HCT116 (cell line): ENCODE measurements around the gene ELAVL2. TPM values are rescaled to one million over a fixed set of nuclear protein-coding genes. Genes with fewer than 3 reads are reported as not detected.

Experiments used
- ATAC-seq: fragments of 200-7000 bp; cut with Tn5 transposase; 2 replicates; pipeline ENCODE4 v1.9.1; 2020; ENCODE audit warnings: mild to moderate bottlenecking, moderate library complexity
- BruUV-seq: library from RNA; stranded (reverse); fragments of 400-500 nt; replicated peaks from 2 replicates; lab custom pipeline; 2021; lab: Mats Ljungman, UMichigan
- CTCF ChIA-PET: fragments of 300-600 bp; sonication (Branson Sonifier 250); formaldehyde crosslinking; loops from one replicate; lab custom pipeline; 2021; ENCODE audit warnings: antibody characterized with exemption; lab: Charles Lee
- POLR2A ChIA-PET: fragments of 300-600, 350-600 bp; sonication (Branson Sonifier 250); formaldehyde crosslinking; loops from one replicate; lab custom pipeline; 2021; ENCODE audit warnings: antibody characterized with exemption; lab: Charles Lee
- RAD21 ChIA-PET, 2 experiments: fragments of 300-600 bp; sonication (Branson Sonifier 250); formaldehyde crosslinking; loops; one replicate each; lab custom pipeline; 2023; ENCODE audit warnings: low total read pairs in 2 of 2; ENCODE audit not compliant: uncharacterized antibody in 2 of 2, unreplicated experiment in 2 of 2, low non-redundant PET in 1 of 2; lab: Charles Lee
- DNase-seq: peaks from one replicate; pipeline ENCODE4 v3.0.0-alpha.2; 2010; ENCODE audit warnings: low read depth, low spot score
- H2AFZ ChIP-seq: fragments of 200-600 bp; shearing (Covaris generic), sonication (generic); 2 replicates; pipeline ENCODE4 v1.6.1; 2017; ENCODE audit warnings: low read depth, mixed run types, mixed read lengths, antibody characterized with exemption, low read length; ENCODE audit not compliant: poor library complexity, severe bottlenecking
- H3K27ac ChIP-seq: 2 replicates; pipeline ENCODE4 v1.5.1; 2012; ENCODE audit warnings: low read depth, low read length
- H3K27me3 ChIP-seq: fragments of 200-600 bp; sonication (generic); 2 replicates; pipeline ENCODE4 v1.6.1; 2016; ENCODE audit warnings: mixed run types, low read length, mixed read lengths; ENCODE audit not compliant: insufficient read depth
- H3K36me3 ChIP-seq, 2 experiments: fragments of 200-500 bp in 1 of 2; fragments of 200-600 bp in 1 of 2; sonication (Bioruptor generic) in 1 of 2; sonication (generic) in 1 of 2; 2 replicates each; pipeline versions ENCODE4 v1.5.1 to v1.6.1; 2014 to 2016; ENCODE audit warnings: low read length in 2 of 2, inconsistent platforms in 1 of 2, mixed read lengths in 1 of 2, mixed run types in 1 of 2; ENCODE audit not compliant: insufficient read depth in 2 of 2, control insufficient read depth in 1 of 2
- H3K4me1 ChIP-seq, 2 experiments: fragments of 200-600 bp in 1 of 2; sonication (generic) in 1 of 2; 2 replicates each; pipeline versions ENCODE4 v1.5.1 to v1.6.1; 2012 to 2017; ENCODE audit warnings: low read length in 2 of 2, inconsistent platforms in 1 of 2, mild to moderate bottlenecking in 1 of 2, mixed read lengths in 1 of 2, mixed run types in 1 of 2, moderate library complexity in 1 of 2; ENCODE audit not compliant: insufficient read depth in 2 of 2, control insufficient read depth in 1 of 2
- H3K4me2 ChIP-seq: fragments of 200-600 bp; sonication (generic); 2 replicates; pipeline ENCODE4 v1.6.1; 2017; ENCODE audit warnings: mixed run types, low read length, mixed read lengths
- H3K4me3 ChIP-seq, 2 experiments: fragments of 200-600 bp in 1 of 2; sonication (generic) in 1 of 2; replicated peaks in 1 of 2; 2 replicates each; pipeline ENCODE4 v1.5.1; 2011 to 2016; ENCODE audit warnings: low read length in 2 of 2, control low read depth in 1 of 2, low read depth in 1 of 2, mild to moderate bottlenecking in 1 of 2, mixed read lengths in 1 of 2, mixed run types in 1 of 2
- H3K79me2 ChIP-seq: fragments of 200-600 bp; sonication (generic); 2 replicates; pipeline ENCODE4 v1.6.1; 2017; ENCODE audit warnings: mild to moderate bottlenecking, mixed run types, low read length, moderate library complexity, mixed read lengths; ENCODE audit not compliant: insufficient read depth
- H3K9ac ChIP-seq: fragments of 200-600 bp; sonication (generic); 2 replicates; pipeline ENCODE4 v1.6.1; 2016; ENCODE audit warnings: low read length, mixed read lengths
- H3K9me2 ChIP-seq: fragments of 200-600 bp; sonication (generic), shearing (Covaris generic); 2 replicates; pipeline ENCODE4 v1.6.1; 2017; ENCODE audit warnings: mixed run types, mild to moderate bottlenecking, moderate library complexity; ENCODE audit not compliant: insufficient read depth
- H3K9me3 ChIP-seq, 2 experiments: fragments of 200-500 bp in 1 of 2; fragments of 200-600 bp in 1 of 2; sonication (Bioruptor generic) in 1 of 2; sonication (generic) in 1 of 2; 2 replicates each; pipeline ENCODE4 v1.6.1; 2014 to 2017; ENCODE audit warnings: low read length in 2 of 2, mixed read lengths in 2 of 2, inconsistent platforms in 1 of 2, low read depth in 1 of 2, mild to moderate bottlenecking in 1 of 2, mixed run types in 1 of 2, moderate library complexity in 1 of 2; ENCODE audit not compliant: control insufficient read depth in 1 of 2, insufficient read depth in 1 of 2
- H4K20me1 ChIP-seq: fragments of 200-600 bp; sonication (generic), shearing (Covaris generic); 2 replicates; pipeline ENCODE4 v1.6.1; 2017; ENCODE audit warnings: mixed run types, mild to moderate bottlenecking, moderate library complexity; ENCODE audit not compliant: insufficient read depth
- CEBPB ChIP-seq: IDR thresholded peaks from 2 replicates; pipeline ENCODE4 v1.6.1; 2012; ENCODE audit warnings: low read depth
- FOSL1 ChIP-seq: IDR thresholded peaks from 2 replicates; pipeline ENCODE4 v1.6.1; 2012; ENCODE audit warnings: low read depth
- SP1 ChIP-seq: IDR thresholded peaks from 2 replicates; pipeline ENCODE4 v1.6.1; 2012; ENCODE audit warnings: low read depth
- SRF ChIP-seq: IDR thresholded peaks from 2 replicates; pipeline ENCODE4 v1.6.1; 2012; ENCODE audit warnings: low read depth
- TCF7L2 ChIP-seq: IDR thresholded peaks from 2 replicates; pipeline ENCODE4 v1.7.0; 2011; ENCODE audit warnings: borderline replicate concordance, inconsistent platforms; ENCODE audit not compliant: insufficient read depth, insufficient read length; ENCODE audit errors: extremely low read depth
- YY1 ChIP-seq: IDR thresholded peaks from 2 replicates; pipeline ENCODE4 v1.6.1; 2011; ENCODE audit warnings: low read length, low read depth, moderate library complexity, mild to moderate bottlenecking; ENCODE audit not compliant: insufficient replicate concordance; ENCODE audit errors: extremely low read depth
- ZFX ChIP-seq: fragments of 450-650 bp; IDR thresholded peaks from 2 replicates; pipeline ENCODE4 v1.6.1; 2017
- ZNF274 ChIP-seq: fragments of 200-500 bp; sonication (Bioruptor generic); IDR thresholded peaks from 2 replicates; pipeline ENCODE4 v1.6.1; 2014; ENCODE audit warnings: mild to moderate bottlenecking, low read depth, low read length, inconsistent platforms
- intact Hi-C: fragments of 100-400 bp; cut with micrococcal nuclease; formaldehyde crosslinking; loops from 2 replicates; pipeline ENCODE4 v1.10.0; 2022
- total RNA-seq: library from RNA; stranded (reverse); gene quantifications from one replicate; pipeline ENCODE4 v1.2.1, GENCODE V29; 2021; ENCODE audit not compliant: unreplicated experiment
- TF ChIP-seq, protein P1 (sequence below), 3 experiments: fragments of 200-600 bp in 1 of 3; sonication (generic) in 1 of 3; IDR thresholded peaks in 2 of 3; conservative IDR thresholded peaks in 1 of 3; 2 replicates each; pipeline ENCODE4 v1.5.1; 2012 to 2017; ENCODE audit warnings: low read depth in 2 of 3, low read length in 2 of 3, antibody characterized with exemption in 1 of 3, borderline replicate concordance in 1 of 3, control low read depth in 1 of 3, mild to moderate bottlenecking in 1 of 3, mixed read lengths in 1 of 3, mixed run types in 1 of 3, moderate library complexity in 1 of 3; ENCODE audit not compliant: insufficient read depth in 1 of 3
- TF ChIP-seq, protein P2 (sequence below): IDR thresholded peaks from 2 replicates; pipeline ENCODE4 v1.6.1; 2012; ENCODE audit warnings: low read depth

The ELAVL2 gene
- total RNA-seq, 1 experiment from 2014 or later, result not detected

DNA sequence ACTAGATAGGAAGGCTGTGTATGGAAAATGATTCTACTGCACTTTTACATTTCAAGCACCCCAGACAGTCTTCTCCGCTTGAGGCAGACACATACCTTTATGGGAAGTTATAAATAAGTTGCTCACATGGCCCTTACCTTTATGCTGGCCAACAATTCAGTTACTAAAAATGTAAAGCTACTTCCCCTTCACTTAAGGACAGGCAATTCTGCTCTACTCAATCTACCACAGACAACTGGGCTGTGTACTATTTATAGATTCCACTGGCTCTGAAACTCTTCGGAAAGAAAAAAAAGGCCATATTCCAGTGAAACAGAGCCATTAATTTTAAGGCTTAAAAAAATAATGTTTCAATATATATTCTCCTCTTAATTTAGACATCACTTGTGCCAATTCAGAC lies 59.4 kb downstream of the ELAVL2 start:
- Histone ChIP-seq H3K4me1 (no peaks in the 10 kb centered on the region), H3K79me2 (no peaks in the 10 kb centered on the region), H3K9me3 (peaks cover 10 to 27% of the 10 kb centered on the region in 2 experiments; a peak in 2 of 4 replicates), H3K4me3 (no peak overlapping the region), H2AFZ (no peak overlapping the region), H3K27ac (no peak overlapping the region), H3K9ac (no peak overlapping the region), H3K4me2 (no peak overlapping the region), H4K20me1 (no peaks in the 10 kb centered on the region), H3K27me3 (no peaks in the 10 kb centered on the region), H3K9me2 (no peaks in the 10 kb centered on the region)
- intact Hi-C loops, result no loop called here
- no TSS peak for BruUV-seq
- ATAC-seq (no peak), DNase-seq (no peak)
- RAD21 ChIA-PET, result no interaction called here
- CTCF ChIA-PET, result no interaction called here
- POLR2A ChIA-PET, result no interaction called here
- TF ChIP-seq SRF (no peak), FOSL1 (no peak), CEBPB (no peak), YY1 (no peak), TCF7L2 (no peak), SP1 (no peak), ZFX (no peak), ZNF274 (no peak)
- TF ChIP-seq, protein P1, sequence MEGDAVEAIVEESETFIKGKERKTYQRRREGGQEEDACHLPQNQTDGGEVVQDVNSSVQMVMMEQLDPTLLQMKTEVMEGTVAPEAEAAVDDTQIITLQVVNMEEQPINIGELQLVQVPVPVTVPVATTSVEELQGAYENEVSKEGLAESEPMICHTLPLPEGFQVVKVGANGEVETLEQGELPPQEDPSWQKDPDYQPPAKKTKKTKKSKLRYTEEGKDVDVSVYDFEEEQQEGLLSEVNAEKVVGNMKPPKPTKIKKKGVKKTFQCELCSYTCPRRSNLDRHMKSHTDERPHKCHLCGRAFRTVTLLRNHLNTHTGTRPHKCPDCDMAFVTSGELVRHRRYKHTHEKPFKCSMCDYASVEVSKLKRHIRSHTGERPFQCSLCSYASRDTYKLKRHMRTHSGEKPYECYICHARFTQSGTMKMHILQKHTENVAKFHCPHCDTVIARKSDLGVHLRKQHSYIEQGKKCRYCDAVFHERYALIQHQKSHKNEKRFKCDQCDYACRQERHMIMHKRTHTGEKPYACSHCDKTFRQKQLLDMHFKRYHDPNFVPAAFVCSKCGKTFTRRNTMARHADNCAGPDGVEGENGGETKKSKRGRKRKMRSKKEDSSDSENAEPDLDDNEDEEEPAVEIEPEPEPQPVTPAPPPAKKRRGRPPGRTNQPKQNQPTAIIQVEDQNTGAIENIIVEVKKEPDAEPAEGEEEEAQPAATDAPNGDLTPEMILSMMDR (IDR thresholded peaks at IDR 0.05 in 2 of 3, conservative IDR thresholded peaks at IDR 0.05 in 1 of 3; ENCODE audit: borderline replicate concordance in 1 of 3, insufficient read depth in 1 of 3, low read depth in 2 of 3, low read length in 2 of 3), result no peak
- TF ChIP-seq, protein P2, sequence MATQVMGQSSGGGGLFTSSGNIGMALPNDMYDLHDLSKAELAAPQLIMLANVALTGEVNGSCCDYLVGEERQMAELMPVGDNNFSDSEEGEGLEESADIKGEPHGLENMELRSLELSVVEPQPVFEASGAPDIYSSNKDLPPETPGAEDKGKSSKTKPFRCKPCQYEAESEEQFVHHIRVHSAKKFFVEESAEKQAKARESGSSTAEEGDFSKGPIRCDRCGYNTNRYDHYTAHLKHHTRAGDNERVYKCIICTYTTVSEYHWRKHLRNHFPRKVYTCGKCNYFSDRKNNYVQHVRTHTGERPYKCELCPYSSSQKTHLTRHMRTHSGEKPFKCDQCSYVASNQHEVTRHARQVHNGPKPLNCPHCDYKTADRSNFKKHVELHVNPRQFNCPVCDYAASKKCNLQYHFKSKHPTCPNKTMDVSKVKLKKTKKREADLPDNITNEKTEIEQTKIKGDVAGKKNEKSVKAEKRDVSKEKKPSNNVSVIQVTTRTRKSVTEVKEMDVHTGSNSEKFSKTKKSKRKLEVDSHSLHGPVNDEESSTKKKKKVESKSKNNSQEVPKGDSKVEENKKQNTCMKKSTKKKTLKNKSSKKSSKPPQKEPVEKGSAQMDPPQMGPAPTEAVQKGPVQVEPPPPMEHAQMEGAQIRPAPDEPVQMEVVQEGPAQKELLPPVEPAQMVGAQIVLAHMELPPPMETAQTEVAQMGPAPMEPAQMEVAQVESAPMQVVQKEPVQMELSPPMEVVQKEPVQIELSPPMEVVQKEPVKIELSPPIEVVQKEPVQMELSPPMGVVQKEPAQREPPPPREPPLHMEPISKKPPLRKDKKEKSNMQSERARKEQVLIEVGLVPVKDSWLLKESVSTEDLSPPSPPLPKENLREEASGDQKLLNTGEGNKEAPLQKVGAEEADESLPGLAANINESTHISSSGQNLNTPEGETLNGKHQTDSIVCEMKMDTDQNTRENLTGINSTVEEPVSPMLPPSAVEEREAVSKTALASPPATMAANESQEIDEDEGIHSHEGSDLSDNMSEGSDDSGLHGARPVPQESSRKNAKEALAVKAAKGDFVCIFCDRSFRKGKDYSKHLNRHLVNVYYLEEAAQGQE, result no peak
- TF ChIP-seq, all 23 proteins: peak for 0
- H3K36me3 ChIP-seq, result no peaks in the 10 kb centered on the region
